Activated CD4-positive, alpha-beta T cell treated with anti-CD3 and anti-CD28 coated beads, Interleukin-2, amount 10 ng/mL, durations not matched to agents 24 days and 14 days (primary cell): Measurements from ENCODE around the gene TMEM114. TPM values are rescaled to one million over a fixed set of nuclear protein-coding genes. Genes with fewer than 3 reads are reported as not detected.

Source experiments
- DNase-seq: peaks from one replicate; pipeline ENCODE4 v3.0.0; 2022
- H3K27ac Mint-ChIP-seq: one replicate; pipeline ENCODE4 v1.8.0; 2022; ENCODE audit warnings: mild to moderate bottlenecking, mixed read lengths
- H3K27me3 Mint-ChIP-seq: one replicate; pipeline ENCODE4 v1.8.0; 2022; ENCODE audit warnings: mixed read lengths
- H3K36me3 Mint-ChIP-seq: one replicate; pipeline ENCODE4 v1.8.0; 2022; ENCODE audit warnings: low read depth, mild to moderate bottlenecking, mixed read lengths
- H3K4me1 Mint-ChIP-seq: one replicate; pipeline ENCODE4 v1.8.0; 2021; ENCODE audit warnings: mixed read lengths
- H3K4me3 Mint-ChIP-seq: one replicate; pipeline ENCODE4 v1.8.0; 2022; ENCODE audit warnings: mild to moderate bottlenecking, moderate library complexity, mixed read lengths
- H3K9me3 Mint-ChIP-seq: one replicate; pipeline ENCODE4 v1.8.0; 2021; ENCODE audit warnings: mixed read lengths
- intact Hi-C: fragments of 100-400 bp; cut with micrococcal nuclease; formaldehyde crosslinking; loops from one replicate; pipeline ENCODE4 v1.15.1; 2023
- total RNA-seq: library from RNA; stranded (reverse); gene quantifications from 2 replicates; pipeline ENCODE4 v1.2.3, GENCODE V29; 2022

TMEM114 gene
- total RNA-seq, 1 donor from 2014 or later, result not detected

DNA sequence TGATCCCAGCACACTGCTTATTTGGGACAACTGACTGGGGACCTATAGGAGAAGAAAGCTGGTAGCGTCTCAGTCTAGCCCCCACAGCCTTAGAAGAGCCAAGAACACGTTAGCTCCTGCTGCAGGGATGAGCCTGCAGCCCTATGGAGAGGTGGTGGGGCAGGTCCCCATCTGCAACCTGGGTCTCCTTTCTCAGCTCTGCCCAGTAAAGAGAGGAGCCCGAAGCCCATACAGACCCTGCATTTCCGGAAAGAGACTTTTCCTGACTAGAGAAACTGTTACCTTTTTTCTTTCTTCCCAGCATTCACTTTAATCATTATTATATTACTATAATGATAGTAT is 32.0 kb upstream of the TMEM114 start:
- peaks cover 22% of the 10 kb centered on the region for H3K36me3 Mint-ChIP-seq
- H3K27me3 Mint-ChIP-seq, result peaks cover 18% of the 10 kb centered on the region
- no peaks in the 10 kb centered on the region for H3K9me3 Mint-ChIP-seq
- DNase-seq, result no peak
- peaks cover 16% of the 10 kb centered on the region for H3K4me1 Mint-ChIP-seq
- intact Hi-C loops, result loop anchor here (1.0 to 5.0 kb wide), 4 partner anchors 35 to 175 kb away; partner anchors contain the start of genes PMM2 and TMEM186
- H3K27ac Mint-ChIP-seq, result peak overlapping the region; percentile 92
- peak overlapping the region; percentile 96 for H3K4me3 Mint-ChIP-seq

DNA sequence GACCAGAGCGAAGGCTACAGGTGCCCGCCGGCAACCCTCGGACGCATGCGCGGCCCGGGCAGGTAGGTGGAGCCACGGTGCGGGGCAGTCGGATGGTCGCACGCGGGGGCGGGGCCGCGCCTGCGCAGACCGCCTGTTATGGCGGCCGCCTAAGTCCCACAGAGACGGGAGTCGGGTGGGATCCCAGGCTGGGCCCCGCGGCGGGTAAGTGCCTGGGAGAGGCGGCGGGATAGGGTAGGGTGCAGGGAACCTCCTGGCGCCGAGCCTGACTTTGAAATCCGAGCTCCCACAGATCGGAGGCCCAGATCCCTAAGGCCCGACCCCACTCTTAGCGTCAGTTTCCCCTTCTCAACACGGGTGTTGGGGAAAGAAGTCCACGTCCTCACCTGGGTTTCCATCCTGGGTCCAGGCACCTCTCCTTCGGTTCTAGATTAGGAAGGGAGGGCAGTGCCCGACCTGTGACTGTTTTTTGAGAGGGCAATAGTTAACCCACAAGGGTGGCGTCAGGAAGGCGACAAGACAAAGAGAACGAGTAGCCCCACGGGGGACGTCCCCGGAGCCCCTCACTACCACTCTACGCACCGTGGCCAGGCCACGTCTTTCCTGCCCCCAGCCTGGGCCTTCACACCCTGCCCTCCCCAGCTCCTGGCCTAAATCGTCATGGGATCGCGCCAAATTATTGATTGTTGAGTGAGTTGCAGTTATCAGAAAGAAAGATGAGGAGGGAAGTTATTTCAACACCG is 31.4 kb upstream of the TMEM114 start, which contains the start of gene METTL22:
Gene METTL22 (plus strand): TSS at position 127 of the 743 bp plus-strand sequence. CDS start 3,968 bp downstream, outside the sequence.
- no peaks in the 10 kb centered on the region for H3K9me3 Mint-ChIP-seq
- H3K27ac Mint-ChIP-seq, result peak within 1 kb of the TSS; percentile 92
- peaks cover 12% of the 10 kb centered on the region for H3K4me1 Mint-ChIP-seq
- intact Hi-C loops, result loop anchor here (1.0 to 5.0 kb wide), 4 partner anchors 36 to 176 kb away; partner anchors contain the start of genes PMM2 and TMEM186
- peaks cover 16% of the 10 kb centered on the region for H3K36me3 Mint-ChIP-seq
- peak within 1 kb of the TSS; percentile 96 for H3K4me3 Mint-ChIP-seq
- peak; percentile 98 for DNase-seq
- H3K27me3 Mint-ChIP-seq, result peaks cover 20% of the 10 kb centered on the region

DNA sequence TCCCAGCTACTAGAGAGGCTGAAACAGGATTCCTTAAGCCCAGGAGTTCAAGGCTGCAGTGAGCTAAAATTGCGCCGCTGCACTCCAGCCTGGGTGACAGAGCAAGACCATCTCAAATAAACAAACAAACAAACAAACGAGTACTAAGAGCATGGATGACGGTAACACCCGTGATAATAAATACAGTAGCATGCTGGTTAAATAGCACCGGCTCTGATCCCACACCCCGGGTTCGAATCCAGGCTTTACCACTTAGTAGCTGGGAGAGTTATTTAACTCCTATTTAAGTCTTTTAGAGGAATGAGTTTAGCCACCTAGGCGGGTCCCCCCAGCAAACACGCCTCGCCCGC is 30.9 kb upstream of the TMEM114 start:
- H3K4me3 Mint-ChIP-seq, result peak overlapping the region; percentile 96
- H3K4me1 Mint-ChIP-seq, result peaks cover 12% of the 10 kb centered on the region
- intact Hi-C loops, result loop anchor here (5.0 kb wide), 2 partner anchors 36 to 56 kb away; no protein-coding TSS in a partner anchor
- peaks cover 22% of the 10 kb centered on the region for H3K27me3 Mint-ChIP-seq
- no peak for DNase-seq
- no peaks in the 10 kb centered on the region for H3K9me3 Mint-ChIP-seq
- H3K36me3 Mint-ChIP-seq, result peaks cover 16% of the 10 kb centered on the region
- H3K27ac Mint-ChIP-seq, result peak overlapping the region; percentile 92

DNA sequence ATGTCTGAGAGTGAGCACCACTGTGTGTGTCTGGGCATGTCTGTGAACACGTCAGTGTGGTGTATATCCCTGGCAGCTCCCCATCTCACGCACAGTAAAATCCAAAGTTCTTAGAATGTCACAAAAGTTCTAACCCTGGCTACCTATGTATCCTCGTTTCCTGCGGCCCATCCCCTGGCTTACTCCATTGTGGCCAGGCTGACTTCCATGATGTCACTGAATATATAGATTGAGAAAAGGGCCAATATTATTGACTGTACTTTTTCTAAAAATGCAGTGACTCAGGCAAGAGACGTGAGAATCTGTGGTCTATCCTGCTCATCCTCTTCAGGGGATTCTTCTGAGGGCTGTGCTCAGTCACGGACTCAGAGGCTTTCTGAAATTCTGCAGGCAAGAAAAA is 30.2 kb upstream of the TMEM114 start:
- peaks cover 11% of the 10 kb centered on the region for H3K36me3 Mint-ChIP-seq
- peaks cover 12% of the 10 kb centered on the region for H3K4me1 Mint-ChIP-seq
- intact Hi-C loops, result loop anchor here (5.0 kb wide), 2 partner anchors 37 to 57 kb away; no protein-coding TSS in a partner anchor
- H3K27me3 Mint-ChIP-seq, result peaks cover 22% of the 10 kb centered on the region
- H3K9me3 Mint-ChIP-seq, result no peaks in the 10 kb centered on the region
- H3K27ac Mint-ChIP-seq, result no peak overlapping the region
- peak overlapping the region; percentile 96 for H3K4me3 Mint-ChIP-seq
- no peak for DNase-seq

DNA sequence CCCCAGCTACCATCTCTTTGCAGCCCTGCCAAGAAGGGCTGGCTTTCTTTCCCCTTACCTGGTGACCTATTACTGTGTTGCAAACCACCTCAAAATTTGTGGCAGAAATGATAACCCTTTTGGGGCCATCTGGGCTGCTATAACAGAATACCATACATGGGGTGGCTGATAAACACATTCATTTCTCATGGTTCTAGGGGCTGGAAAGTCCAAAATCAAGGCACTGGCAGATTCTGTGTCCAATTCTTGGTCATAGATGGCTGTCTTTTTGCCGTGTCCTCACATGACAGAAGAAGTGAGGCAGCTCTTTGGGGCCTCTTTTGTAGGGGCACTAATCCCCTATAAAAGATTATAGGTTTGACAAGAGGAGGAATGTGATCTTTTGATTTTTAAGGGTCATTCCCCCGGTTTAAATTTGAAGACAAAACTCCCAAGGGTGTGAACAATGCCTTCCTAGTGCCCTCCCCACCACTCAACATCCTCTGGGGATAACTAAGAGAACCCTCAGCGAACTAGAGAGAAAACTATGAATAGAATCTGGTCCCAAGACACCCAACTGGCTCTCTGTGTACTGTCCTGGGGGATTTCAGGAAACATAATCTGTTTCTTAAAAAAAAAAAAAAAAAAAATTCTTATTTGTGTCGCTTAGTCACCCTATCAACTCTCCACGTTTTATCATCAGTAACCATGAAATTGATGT is 29.5 kb upstream of the TMEM114 start:
- no peak overlapping the region for H3K4me3 Mint-ChIP-seq
- DNase-seq, result no peak
- H3K27me3 Mint-ChIP-seq, result peaks cover 22% of the 10 kb centered on the region
- no peaks in the 10 kb centered on the region for H3K9me3 Mint-ChIP-seq
- intact Hi-C loops, result loop anchor here (5.0 kb wide), 2 partner anchors 37 to 57 kb away; no protein-coding TSS in a partner anchor
- peaks cover 12% of the 10 kb centered on the region for H3K4me1 Mint-ChIP-seq
- H3K36me3 Mint-ChIP-seq, result peaks cover 7% of the 10 kb centered on the region
- H3K27ac Mint-ChIP-seq, result no peak overlapping the region

DNA sequence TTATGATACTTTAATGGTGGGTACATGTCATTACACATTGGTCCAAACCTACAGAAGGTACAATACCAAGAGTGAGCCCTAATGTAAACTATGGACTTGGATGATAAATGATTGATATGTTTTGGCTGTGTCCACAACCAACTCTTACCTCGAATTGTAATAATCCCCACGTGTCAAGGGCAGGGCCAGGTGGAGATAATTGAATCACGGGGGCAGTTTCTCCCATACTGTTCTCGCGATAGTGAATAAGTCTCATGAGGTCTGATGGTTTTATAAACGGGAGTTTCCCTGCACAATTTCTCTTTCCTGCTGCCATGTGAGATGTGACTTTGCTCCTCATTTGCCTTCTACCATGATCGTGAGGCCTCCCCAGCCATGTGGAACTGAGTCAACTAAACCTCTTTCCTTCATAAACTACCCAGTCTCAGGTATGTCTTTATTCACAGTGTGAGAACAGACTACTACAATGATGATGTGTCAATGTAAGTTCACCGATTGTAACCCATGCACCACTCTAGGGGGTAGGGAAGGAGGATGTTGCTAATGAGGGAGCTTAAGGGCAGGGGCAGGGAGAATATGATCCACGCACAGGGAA is 24.2 kb upstream of the TMEM114 start:
- no peaks in the 10 kb centered on the region for H3K9me3 Mint-ChIP-seq
- intact Hi-C loops, result no loop called here
- DNase-seq, result no peak
- no peak overlapping the region for H3K4me3 Mint-ChIP-seq
- H3K4me1 Mint-ChIP-seq, result no peaks in the 10 kb centered on the region
- H3K27me3 Mint-ChIP-seq, result peaks cover 31% of the 10 kb centered on the region
- H3K27ac Mint-ChIP-seq, result no peak overlapping the region
- no peaks in the 10 kb centered on the region for H3K36me3 Mint-ChIP-seq

DNA sequence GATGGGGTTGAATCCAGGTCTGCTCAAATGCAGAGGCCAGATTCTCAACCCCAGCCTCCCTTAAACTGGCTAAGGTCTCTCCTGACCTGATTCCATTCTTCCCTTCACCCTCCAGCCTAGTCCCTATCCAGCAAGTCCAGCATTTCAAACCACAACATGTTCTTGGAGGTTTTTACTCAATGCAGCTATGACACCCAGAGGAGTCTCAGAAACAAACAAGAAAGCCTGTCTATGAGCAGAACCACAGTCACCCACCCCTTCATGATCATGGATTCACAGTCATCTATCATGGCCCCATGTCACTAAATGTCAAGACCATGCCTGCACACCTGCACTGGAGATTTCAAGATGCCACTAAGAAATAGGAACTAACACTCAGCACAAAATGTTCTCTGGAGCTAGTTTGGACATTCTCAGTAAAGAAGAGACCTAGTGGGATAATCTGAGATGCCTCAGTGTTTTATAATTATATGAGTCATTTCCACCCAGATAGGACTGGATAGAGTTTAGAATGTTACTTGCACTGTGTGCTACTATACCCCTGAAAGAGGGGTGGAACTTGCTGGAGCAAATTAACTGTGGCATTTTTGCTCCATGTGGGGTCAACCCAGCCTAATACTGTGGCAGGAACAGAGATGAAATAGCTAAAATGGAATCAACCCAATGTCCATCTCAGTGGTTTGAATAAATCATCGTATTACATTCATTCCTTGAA is 21.7 kb upstream of the TMEM114 start:
- no peaks in the 10 kb centered on the region for H3K36me3 Mint-ChIP-seq
- DNase-seq, result no peak
- H3K4me3 Mint-ChIP-seq, result no peak overlapping the region
- no peak overlapping the region for H3K27ac Mint-ChIP-seq
- peaks cover 15% of the 10 kb centered on the region for H3K27me3 Mint-ChIP-seq
- intact Hi-C loops, result no loop called here
- H3K9me3 Mint-ChIP-seq, result no peaks in the 10 kb centered on the region
- no peaks in the 10 kb centered on the region for H3K4me1 Mint-ChIP-seq

DNA sequence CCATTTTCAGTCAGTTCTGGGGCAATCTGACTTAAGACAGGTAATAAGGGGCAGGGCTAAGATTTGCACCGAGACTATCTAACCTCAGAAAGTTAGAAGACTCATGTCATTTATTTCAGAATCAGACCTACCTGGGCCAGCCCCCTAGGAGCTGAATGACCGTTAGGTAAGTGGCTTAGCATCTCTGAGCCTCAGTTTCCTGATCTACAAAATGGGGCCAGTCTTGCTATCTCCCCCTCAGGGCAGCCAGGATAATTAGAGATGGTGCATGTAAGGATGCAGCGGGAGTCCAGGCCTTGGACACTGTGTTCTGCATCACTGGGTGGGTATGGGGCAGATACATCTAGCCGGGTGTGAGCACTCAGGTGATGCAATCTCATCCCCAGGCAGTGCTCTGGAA is 20.8 kb upstream of the TMEM114 start:
- no peaks in the 10 kb centered on the region for H3K9me3 Mint-ChIP-seq
- DNase-seq, result no peak
- intact Hi-C loops, result no loop called here
- H3K4me1 Mint-ChIP-seq, result no peaks in the 10 kb centered on the region
- H3K27me3 Mint-ChIP-seq, result peaks cover 11% of the 10 kb centered on the region
- H3K4me3 Mint-ChIP-seq, result no peak overlapping the region
- H3K36me3 Mint-ChIP-seq, result no peaks in the 10 kb centered on the region
- H3K27ac Mint-ChIP-seq, result no peak overlapping the region

DNA sequence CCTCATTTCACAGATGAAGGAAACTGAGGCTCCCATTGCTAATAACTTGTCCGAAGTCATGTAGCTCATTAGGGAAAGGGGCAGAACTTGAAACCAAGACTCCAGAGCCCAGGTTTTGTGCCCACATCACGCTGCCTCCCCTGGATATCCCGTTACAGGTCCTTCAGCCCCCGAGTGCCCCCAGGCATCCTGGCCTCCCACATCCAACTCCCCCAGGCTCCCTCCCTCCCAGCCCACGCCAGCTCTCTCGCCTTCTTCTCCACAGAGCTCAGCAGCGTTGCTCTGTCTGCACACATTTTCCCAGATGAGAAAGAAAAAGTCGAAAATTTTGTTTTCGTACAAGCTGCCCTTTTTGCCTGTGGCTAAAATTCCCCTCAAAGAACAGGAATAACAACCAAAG is 16.9 kb upstream of the TMEM114 start:
- Mint-ChIP-seq H3K9me3 (no peaks in the 10 kb centered on the region), H3K27me3 (peaks cover 4% of the 10 kb centered on the region), H3K4me3 (no peak overlapping the region), H3K36me3 (no peaks in the 10 kb centered on the region), H3K4me1 (no peaks in the 10 kb centered on the region), H3K27ac (no peak overlapping the region)
- no peak for DNase-seq
- intact Hi-C loops, result no loop called here

DNA sequence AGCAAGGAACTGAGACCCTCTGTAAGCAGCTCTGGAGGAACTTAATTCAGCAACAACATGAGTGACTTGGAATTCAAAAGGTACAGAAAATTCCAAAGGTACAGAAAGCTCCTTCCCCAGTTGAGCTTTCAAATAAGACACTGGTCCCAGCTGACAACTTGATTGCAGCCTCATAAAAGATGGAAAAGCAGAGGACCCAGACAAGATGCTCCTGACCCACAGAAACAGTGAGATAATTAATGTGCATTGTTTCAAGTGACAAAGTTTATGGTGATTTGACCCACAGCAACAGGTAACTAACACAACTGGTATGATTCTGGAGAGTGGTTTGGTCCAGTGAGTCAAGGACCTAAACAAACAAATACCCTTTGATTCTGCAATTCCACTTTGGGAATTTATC is 15.2 kb upstream of the TMEM114 start:
- intact Hi-C loops, result no loop called here
- H3K27me3 Mint-ChIP-seq, result peaks cover 4% of the 10 kb centered on the region
- no peaks in the 10 kb centered on the region for H3K4me1 Mint-ChIP-seq
- H3K27ac Mint-ChIP-seq, result no peak overlapping the region
- no peak overlapping the region for H3K4me3 Mint-ChIP-seq
- no peak for DNase-seq
- no peaks in the 10 kb centered on the region for H3K9me3 Mint-ChIP-seq
- H3K36me3 Mint-ChIP-seq, result no peaks in the 10 kb centered on the region

DNA sequence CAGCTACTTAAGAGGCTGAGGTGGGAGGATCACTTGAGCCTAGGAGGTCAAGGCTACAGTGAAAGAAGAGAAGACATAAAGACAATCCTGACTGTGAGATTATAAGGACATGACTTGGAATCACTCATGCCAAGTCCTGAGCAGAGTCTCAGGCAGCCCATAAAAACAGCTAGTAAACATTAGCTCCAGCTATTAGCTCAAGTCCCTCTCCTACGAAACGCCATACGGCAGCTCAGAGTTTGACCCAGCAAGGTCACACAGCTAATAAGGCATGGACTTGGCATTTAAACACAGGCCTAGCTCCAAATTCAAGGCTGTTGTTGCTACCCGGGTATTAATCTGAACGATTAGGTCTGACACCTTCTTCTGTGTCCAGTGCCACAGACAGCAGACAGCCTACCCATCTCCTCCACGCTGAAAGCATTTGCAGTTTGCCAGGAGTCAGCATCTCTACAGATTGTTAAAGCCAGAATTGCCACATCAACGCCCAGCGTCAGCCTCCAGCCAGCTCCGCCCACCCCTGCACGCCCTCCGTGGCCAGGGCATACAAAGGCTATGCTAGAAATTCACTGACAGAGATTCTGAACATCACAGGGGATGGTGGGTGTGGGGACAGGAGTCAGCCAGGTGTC is 9.9 kb upstream of the TMEM114 start:
- no peak overlapping the region for H3K27ac Mint-ChIP-seq

DNA sequence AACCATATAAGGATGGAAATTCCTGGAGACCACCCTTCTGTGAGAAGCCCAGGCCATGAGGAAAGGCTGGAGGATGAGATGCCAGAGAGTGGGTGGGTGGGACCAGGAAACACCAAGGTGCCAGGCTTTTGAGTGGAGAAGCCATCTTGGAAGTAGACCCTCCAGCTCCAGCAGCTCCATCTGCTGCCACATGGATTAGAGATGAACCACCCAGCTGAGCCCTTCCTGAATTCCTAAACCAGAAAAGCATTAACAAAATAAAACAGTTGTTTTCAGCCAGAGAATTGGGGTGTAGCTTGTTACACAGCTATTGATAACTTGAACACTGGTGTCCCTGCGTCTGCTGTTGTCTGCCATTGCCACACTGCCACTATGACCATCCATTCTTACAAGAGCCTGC is 6.3 kb upstream of the TMEM114 start:
- no peaks in the 10 kb centered on the region for H3K27me3 Mint-ChIP-seq
- DNase-seq, result no peak
- no peaks in the 10 kb centered on the region for H3K4me1 Mint-ChIP-seq
- no peak overlapping the region for H3K4me3 Mint-ChIP-seq
- intact Hi-C loops, result no loop called here
- no peaks in the 10 kb centered on the region for H3K9me3 Mint-ChIP-seq
- H3K36me3 Mint-ChIP-seq, result no peaks in the 10 kb centered on the region
- H3K27ac Mint-ChIP-seq, result no peak overlapping the region

More for the DNA sequence above, 9.9 kb upstream of the TMEM114 start:
- no peak for DNase-seq
- Mint-ChIP-seq H3K36me3 (no peaks in the 10 kb centered on the region), H3K9me3 (no peaks in the 10 kb centered on the region), H3K4me1 (no peaks in the 10 kb centered on the region), H3K4me3 (no peak overlapping the region), H3K27me3 (peaks cover 1% of the 10 kb centered on the region)
- intact Hi-C loops, result no loop called here

DNA sequence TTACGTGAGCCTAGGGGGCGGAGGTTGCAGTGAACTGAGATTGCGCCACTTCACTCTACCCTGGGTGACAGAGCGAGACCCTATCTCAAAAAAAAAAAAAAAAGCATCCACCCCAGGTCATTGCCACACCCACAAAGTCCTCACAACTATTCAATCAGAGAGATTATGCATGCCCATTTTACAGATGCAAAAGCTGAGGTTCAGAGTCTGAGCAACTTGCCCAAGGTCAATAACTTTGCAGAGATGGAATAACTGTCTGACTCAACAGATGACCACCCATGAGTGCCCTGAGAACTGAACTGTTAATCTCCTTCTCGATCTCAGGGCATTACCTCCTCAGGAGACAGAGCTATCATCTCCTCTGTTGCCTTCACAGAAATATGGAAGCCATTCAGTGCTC is 5.5 kb upstream of the TMEM114 start:
- Mint-ChIP-seq H3K9me3 (no peaks in the 10 kb centered on the region), H3K4me1 (no peaks in the 10 kb centered on the region), H3K27ac (no peak overlapping the region), H3K27me3 (no peaks in the 10 kb centered on the region), H3K4me3 (no peak overlapping the region), H3K36me3 (no peaks in the 10 kb centered on the region)
- no peak for DNase-seq
- intact Hi-C loops, result no loop called here
